BE2C (cell line): ENCODE results near the gene P2RX1. TPM values are rescaled to one million over a fixed set of nuclear protein-coding genes. Genes with fewer than 3 reads are reported as not detected.

Experiments used
- DNase-seq: peaks from one replicate; pipeline ENCODE4 v3.0.0-alpha.2; 2020
- H3K27me3 ChIP-seq: fragments of 250-450 bp; sonication (Bioruptor Pico); 2 replicates; pipeline ENCODE4 v1.5.1; 2020; ENCODE audit warnings: mild to moderate bottlenecking
- H3K36me3 ChIP-seq: fragments of 250-450 bp; sonication (Bioruptor Pico); 2 replicates; pipeline ENCODE4 v1.5.1; 2020; ENCODE audit warnings: mild to moderate bottlenecking
- H3K4me1 ChIP-seq: fragments of 250-450 bp; sonication (Bioruptor Pico); 2 replicates; pipeline ENCODE4 v1.5.1; 2020
- H3K4me3 ChIP-seq: 2 replicates; pipeline ENCODE4 v1.5.1; 2011; ENCODE audit warnings: low read depth, low read length
- H3K9me3 ChIP-seq: fragments of 250-450 bp; sonication (Bioruptor Pico); 2 replicates; pipeline ENCODE4 v1.5.1; 2020
- polyA plus RNA-seq: library from polyadenylated mRNA; unstranded; fragments of >200 nt; gene quantifications from one replicate; pipeline ENCODE4 v1.2.1, GENCODE V29; 2012; ENCODE audit warnings: low read depth, missing spikeins; ENCODE audit not compliant: insufficient read length, insufficient read depth
- TF ChIP-seq, protein P1 (sequence below): IDR thresholded peaks from 2 replicates; pipeline ENCODE4 v1.5.1; 2012; ENCODE audit warnings: mild to moderate bottlenecking, low read depth, low read length

P2RX1 gene
- 0.26 TPM for polyA plus RNA-seq

DNA sequence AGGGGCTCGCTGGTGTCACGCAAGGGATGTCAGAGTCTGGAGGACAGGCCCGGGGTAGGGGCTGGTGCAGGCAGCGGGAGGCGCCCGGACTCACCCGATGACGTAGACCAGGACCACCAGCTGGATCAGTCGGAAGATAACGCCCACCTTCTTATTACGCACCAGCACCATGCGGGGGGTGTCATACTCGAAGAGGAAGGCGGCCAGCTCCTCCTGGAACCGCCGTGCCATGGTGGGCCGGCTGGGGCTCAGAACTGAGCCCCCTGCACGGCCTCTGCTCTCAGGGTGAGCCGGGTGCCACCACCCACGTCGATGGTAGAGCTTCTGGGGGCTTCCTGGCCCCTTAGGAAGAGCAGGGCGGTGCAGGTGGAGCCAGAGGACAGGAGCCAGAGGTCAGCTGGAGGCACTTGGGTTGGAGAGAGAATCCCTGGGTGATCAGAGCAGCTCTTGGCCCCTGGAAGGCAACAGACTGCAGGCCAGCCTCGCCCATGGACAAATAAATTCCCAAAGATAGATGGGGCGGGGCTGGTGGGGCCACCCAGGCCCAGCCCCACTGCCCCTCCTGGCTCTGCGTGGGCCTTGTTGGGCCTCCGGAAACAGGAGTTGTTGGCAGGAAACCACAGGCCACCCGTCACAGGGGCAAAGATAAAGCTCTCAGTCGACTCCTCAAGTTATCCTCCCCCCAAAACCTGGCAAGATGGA lies at the start of gene P2RX1:
P2RX1 (minus strand) TSS at position 471 of the 702 bp plus-strand sequence; CDS start at position 231, 240 bp downstream.
- no peaks in the 10 kb centered on the region for H3K36me3 ChIP-seq
- no peak for DNase-seq
- no peaks in the 10 kb centered on the region for H3K27me3 ChIP-seq
- no peaks in the 10 kb centered on the region for H3K9me3 ChIP-seq
- H3K4me1 ChIP-seq: peaks cover 2% of the 10 kb centered on the region; the same call in 1 of the 2 replicates
- TF ChIP-seq, protein P1, sequence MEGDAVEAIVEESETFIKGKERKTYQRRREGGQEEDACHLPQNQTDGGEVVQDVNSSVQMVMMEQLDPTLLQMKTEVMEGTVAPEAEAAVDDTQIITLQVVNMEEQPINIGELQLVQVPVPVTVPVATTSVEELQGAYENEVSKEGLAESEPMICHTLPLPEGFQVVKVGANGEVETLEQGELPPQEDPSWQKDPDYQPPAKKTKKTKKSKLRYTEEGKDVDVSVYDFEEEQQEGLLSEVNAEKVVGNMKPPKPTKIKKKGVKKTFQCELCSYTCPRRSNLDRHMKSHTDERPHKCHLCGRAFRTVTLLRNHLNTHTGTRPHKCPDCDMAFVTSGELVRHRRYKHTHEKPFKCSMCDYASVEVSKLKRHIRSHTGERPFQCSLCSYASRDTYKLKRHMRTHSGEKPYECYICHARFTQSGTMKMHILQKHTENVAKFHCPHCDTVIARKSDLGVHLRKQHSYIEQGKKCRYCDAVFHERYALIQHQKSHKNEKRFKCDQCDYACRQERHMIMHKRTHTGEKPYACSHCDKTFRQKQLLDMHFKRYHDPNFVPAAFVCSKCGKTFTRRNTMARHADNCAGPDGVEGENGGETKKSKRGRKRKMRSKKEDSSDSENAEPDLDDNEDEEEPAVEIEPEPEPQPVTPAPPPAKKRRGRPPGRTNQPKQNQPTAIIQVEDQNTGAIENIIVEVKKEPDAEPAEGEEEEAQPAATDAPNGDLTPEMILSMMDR: no peak
- H3K4me3 ChIP-seq: no peak within 1 kb of the TSS

DNA sequence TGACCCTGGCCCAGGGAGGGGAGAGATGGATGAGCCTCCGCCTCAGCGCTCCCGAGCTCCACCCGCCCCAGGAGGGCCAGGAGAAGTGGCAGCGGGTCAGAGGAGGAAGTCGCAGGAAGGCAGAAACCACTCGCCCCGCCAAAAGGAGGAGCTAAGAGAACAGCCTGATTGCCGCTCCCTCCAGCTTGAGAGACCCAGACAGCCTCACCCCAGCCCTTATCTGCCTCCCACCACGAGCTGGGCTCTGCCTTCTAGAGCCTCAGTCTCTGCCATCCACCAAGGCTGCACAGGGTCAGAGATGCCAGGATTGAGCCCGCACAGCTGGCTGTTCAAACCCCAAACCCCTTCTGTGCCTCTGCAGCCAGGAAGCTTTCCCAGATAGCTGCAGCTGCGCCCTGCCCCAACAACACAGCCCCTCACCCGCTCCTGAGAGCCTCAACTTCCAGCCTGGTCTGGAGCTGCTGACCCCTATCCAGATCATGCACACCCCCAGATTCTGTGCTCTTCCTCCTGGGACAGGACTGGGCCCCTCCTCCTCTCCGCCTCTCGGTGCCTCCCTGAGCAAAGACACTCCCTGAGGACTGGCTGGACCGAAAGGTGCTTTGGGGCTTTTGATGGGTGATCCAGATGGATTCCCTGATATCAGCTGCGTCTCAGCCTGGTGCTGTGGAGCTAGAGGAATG lies 49.0 kb upstream of the P2RX1 start:
- peak overlapping the region; percentile 11; the same call in 1 of the 2 replicates for H3K4me3 ChIP-seq
- DNase-seq: peak; percentile 37
- H3K36me3 ChIP-seq: no peaks in the 10 kb centered on the region
- H3K9me3 ChIP-seq: no peaks in the 10 kb centered on the region
- no peaks in the 10 kb centered on the region for H3K4me1 ChIP-seq
- TF ChIP-seq, protein P1: no peak
- H3K27me3 ChIP-seq: peaks cover 28% of the 10 kb centered on the region

DNA sequence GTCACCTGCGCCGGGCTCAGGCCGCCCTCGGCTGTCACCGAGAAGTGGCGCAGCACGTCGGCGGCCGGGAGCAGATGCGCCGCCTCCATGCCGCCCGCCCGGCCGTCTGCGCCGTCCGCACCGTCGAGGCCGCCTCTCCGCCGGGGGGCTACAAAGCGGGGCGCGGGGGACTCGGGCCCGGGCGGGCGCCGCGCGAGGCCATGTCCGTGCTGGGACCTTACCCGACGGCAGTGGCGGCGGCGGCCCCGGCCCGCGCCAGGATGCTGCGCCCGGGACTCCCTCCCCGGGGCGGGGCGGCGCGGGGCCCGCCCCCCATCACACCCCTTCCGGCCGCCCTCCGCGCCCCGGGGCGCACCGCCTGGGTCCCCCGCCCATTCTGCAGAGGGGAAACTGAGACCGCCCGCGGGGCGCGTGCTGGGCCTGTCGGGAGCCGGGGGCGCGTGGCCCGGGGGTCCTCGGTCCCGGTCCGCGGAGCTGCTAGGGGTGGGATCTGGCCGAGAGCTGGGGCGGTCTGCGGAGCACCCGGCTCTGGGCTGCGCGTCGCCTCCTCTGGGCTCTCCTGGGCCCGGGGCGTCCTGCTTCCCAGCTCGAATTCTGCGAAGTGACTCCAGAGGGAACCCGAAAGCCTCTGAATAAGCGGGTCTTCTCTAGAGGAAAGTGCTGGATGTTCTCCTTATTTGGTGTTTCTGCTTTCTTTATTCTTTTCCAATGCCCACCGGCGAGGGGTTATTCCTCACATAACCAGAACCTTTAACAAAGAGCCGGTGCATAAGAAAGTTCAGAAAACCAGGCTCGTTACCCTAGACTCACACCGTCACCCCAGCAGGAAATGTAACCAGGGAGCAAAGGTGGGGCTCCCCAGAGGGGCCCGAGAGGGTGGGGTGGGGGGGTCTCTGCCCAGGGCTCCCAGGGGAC lies 48.2 kb upstream of the P2RX1 start, which contains the start of gene ATP2A3:
ATP2A3 (minus strand) TSS at position 235 of the 915 bp plus-strand sequence; CDS start at position 89, 146 bp downstream.
- TF ChIP-seq, protein P1: no peak
- H3K4me1 ChIP-seq: no peaks in the 10 kb centered on the region
- no peak for DNase-seq
- peak within 1 kb of the TSS; percentile 11; the same call in 1 of the 2 replicates for H3K4me3 ChIP-seq
- H3K27me3 ChIP-seq: peaks cover 28% of the 10 kb centered on the region
- no peaks in the 10 kb centered on the region for H3K36me3 ChIP-seq
- no peaks in the 10 kb centered on the region for H3K9me3 ChIP-seq

DNA sequence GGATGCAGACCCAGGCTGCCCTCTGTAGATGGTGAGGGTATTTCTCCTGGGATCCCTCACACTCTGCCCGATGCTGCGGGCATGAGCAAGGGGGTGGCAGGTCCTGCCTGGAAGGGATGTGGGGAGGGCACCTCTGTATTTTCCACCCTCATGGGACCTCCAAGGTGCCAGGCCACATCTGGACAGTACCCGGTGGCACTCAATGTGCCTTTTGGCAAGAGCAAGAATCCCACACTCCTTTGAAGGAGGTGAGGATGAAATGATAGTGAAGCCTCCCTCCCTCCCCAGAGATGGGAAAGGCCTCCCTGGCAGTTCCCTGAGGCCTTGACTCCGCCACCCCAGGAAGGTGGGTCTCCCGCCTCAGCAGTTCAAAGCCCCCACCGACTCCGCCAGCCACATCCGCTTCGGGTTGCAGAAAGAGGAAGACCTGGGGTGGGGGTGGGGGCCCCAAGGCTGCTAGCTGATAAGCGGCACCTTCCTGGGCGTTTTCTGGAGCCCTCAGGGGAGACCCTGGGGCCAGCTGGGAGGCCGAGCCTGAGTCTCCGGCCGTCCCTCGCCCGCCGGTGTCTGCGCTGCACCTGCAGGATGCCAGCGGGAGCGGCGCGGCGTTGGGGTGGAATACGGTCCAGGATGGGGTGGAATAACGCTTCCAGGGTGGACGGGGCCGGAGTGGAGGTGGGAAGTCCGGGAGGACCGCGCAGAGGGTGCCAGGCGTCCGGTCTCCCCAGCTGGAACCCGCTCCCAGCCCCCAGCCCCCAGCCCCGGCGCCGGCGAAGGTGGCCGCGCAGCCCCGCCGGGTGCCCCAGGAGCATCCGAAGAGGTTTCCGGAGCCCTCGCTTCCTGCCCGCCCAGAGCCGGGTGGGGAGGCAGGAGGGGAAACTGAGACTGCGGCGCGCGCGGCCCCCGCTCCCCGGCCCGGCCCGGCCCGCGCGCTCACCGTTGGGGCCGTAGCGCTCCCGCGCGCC lies 47.3 kb upstream of the P2RX1 start:
- Histone ChIP-seq H3K27me3 (peaks cover 28% of the 10 kb centered on the region), H3K4me3 (no peak overlapping the region), H3K4me1 (no peaks in the 10 kb centered on the region), H3K36me3 (no peaks in the 10 kb centered on the region), H3K9me3 (no peaks in the 10 kb centered on the region)
- TF ChIP-seq, protein P1: no peak
- no peak for DNase-seq

DNA sequence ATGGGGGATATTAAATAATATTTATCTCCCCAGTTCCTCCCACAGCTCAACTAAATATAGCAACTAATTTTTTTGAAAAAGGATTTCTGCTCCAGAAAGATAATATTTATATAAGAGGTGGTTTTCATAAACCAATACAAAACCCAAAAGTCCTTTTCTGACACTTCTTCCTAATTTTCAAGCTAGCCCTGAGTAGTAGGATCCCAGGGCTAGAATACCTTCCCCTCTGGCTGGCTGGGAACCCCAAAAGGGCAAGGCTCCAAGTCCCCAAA lies 46.6 kb upstream of the P2RX1 start:
- TF ChIP-seq, protein P1: no peak
- Histone ChIP-seq H3K36me3 (no peaks in the 10 kb centered on the region), H3K9me3 (no peaks in the 10 kb centered on the region), H3K4me3 (no peak overlapping the region), H3K27me3 (peaks cover 28% of the 10 kb centered on the region), H3K4me1 (no peaks in the 10 kb centered on the region)
- no peak for DNase-seq
